H4 (cell line): ENCODE data around the gene CDH4. TPM values are rescaled to one million over a fixed set of nuclear protein-coding genes. Genes with fewer than 3 reads are reported as not detected.

Source experiments
- DNase-seq: peaks from one replicate; pipeline ENCODE4 v3.0.0-alpha.2; 2015; ENCODE audit warnings: low spot score
- total RNA-seq: library from RNA; depleted of rRNA; stranded (reverse); fragments of >200 nt; shearing (Covaris generic); gene quantifications from 2 replicates; pipeline ENCODE4 v1.2.3, GENCODE V29; 2014

Gene CDH4
- total RNA-seq, 1 experiment from 2014 or later = 0.14 TPM

DNA sequence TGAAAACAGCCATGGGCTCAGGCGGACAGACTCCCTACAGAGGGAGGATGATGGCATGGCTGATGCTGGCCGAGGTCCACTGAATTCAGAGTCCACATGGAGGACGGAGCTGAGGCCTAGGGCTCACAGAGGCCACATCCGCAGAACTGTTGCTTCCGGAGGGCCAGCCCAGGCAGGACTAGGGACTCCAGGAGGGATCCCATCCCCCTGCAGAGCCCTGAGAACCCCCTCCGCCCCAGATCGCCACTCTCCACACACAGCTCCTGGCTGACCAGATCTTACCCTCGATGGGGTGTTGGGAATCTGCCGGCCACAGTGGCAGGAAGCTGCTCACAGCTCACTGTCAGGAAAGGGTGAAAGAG lies 414.4 kb downstream of the CDH4 start:
- no peak for DNase-seq

DNA sequence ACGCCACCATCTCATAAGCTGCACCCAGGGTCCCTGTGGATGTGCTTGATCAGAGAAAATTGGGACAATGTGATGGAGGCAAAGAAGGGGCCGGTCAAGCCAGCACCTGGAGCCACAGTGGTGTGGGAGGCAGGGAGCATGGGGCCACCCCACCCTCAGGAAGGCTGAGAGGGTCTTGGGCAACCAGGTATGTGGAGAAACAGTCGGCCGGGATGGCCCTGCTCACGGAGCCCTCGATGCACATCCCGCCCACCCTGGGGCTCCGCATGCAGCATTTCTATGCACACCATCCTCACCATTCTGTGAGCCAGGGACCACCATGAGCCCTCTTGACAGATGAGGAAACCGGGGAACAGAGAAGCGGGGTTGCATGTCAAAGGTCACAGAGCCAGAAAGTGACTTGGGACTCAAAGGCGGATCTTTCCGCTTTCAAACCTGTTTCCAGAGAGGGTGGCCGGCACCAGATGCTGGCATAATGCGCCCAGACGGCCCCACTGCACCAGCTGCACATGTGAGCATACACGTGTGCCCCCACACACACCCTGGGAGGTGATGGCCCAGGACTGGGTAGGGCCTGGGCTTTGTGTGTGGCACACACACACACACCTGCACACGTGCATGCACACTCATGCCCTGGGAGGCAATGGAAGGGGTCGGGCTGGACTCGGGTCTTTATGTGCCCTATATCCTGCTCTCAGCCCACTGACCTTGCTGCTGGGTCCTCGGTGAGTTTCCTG lies 415.2 kb downstream of the CDH4 start:
- no peak for DNase-seq

DNA sequence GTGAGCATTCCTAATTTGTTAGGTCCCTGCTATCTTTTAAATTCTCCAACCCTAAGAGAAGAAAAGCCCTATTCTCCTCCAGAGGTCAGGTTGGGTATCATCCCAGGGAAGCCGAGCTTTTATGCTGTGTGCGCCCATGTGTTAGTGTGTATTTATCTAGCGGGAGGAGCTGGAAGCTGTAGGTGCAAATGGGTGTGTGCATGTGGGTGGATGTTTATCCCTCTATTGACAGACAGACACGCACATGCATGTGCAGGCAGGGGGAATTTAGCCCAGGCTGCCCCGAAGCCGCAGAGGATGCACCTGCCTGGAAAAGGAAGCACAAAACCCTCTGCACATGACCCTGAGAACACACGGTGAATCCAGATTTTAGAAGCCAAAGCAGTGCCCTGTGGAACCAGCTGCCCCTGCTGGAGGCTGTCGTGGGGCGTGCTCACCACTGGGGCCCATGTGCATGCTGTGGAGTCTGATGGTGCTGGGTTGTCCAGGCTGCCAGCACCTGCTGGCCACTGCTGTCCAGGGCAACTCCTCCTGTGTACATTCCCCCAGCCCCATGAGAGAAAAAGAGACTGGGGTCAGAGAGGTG lies 416.1 kb downstream of the CDH4 start:
- DNase-seq = no peak

DNA sequence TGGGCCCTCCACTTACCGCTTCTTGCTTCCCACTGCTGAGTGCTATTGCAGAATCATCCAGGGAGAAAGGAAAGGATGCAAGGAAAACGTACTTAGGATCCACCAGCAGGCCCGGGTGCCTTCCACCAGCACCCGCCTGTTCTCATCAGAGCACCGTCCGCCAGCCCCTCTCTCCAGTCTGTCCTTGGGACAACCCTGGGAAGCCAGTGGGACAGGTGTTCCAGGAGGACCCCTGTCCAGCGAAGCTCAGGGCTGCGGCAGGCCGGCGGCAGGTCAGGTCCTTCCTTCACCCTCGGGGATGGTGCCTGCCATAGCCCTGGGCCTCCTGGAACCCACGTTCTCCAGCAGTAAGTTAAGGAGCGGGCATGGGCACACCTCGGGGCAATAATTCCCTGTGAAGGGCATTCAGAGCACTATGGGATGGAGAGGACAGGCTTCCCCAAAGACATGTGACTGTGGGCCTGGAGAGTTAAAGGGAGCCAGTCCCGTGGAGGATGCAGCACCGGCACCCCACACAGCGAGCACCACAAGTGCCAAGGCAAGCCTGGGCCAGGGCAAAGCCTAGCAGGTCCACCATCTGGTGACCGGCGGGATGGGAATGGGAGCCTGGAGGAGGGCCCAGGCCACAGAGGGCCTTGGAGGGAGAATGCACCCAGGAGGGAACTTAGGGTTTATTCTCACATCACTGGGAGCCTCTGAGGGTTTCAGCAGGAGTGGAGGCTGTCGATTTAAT lies 416.9 kb downstream of the CDH4 start:
- no peak for DNase-seq

DNA sequence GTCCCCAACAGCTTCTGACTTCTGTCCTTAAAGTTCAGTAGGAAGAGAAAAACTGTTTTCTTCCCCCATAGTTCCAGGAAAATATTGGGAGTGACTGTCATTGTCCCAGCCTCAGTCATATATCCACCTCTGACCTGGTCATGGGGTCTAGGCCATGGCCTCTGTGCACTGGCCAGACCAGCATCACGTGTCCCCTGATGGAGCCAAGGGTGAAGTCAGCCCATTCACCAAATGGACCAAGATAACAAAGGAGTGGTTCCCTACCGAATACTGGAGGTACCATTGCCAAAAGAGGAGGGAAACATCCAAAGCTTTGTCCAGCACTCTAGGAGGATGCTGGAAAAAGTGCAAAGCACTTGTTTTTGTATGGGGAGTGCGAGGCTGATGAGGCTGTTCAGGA lies 418.2 kb downstream of the CDH4 start:
- DNase-seq = no peak

DNA sequence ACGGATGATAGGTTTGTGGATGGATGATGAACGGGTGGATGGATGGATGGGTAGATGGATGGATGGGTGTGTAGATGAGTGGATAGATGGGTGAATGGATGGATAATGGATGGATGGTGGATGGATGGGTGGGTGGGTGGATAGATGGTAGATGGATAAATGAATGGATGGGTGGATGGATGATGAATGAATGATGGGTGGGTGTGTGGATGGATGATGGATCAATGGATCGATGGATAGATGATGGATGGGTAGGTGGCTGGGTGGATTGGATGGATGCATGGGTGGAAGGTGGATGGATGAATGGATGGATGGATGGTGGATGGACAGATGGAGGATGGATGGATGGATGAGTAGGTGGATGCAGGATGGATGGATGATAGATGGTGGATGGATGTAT lies 419.5 kb downstream of the CDH4 start:
- DNase-seq = no peak

DNA sequence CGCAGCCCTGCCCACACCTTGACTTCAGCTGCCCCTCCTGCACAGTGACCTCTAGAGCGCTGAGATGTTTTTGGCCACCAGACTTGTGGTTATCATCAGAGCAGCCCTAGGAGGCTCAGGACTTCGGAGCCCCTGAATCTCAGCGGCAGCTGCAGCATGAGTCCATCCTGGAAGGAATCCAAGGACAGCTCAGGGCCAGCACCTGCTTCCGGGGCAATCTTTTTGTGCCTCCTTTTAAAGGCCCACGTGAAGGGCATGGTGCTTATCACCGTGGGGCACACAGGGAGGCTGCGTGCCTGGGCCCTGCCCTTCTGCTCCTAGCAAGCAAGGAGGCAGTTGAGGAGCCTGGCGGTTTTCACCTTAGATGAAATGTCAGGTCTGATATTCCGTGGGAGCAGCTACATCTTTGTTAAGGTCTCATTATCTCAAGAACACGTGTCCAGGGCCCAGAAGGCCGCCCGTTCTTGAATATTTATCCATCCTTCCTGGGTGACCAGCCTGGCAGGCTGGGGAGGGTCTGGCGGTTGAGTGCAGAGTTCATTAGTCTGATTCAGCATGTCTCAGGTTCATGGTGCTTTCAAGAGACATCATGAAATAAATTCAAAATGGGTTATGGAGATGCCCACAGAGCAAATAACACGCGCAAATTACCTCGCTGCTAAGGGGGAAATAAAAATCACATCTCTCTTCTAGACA lies 421.2 kb downstream of the CDH4 start:
- no peak for DNase-seq

DNA sequence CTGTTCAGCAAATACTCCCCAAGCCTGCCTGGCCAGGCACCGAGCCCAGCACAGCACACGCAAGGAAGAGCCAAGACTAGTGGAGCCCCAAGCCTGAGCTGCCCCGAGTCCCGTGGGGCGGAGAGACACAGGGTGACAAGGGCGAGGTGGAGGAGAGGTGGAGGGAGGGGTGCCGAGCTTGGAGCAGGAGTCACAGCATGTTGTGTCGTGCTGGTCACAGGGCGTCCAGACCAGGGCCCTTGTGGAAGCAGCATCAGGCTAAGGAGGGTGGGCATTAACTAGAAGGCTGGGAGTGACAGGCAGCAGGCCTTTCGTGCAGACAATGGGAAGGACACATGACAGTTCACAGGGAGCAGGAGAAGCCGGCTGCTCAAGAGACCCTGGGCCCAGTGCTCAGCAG lies 422.1 kb downstream of the CDH4 start:
- no peak for DNase-seq

DNA sequence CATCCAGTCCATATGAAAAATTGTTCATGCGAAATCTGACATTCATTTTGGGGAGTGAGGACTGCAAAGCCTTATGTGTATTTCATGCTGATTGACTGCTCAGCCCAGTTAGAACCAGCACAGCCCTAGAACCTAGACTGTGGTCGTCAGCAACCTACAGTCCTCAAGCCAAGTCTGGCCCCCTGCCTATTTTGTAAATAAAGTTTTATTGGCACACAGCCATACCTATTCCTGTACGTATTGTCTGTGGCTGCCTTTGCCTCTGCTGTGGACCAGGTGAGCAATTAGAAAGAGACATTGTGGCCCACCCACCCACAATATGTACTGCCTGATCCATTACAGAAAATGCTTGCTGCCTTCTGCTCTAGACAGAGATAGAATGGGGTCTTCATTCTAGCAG lies 422.6 kb downstream of the CDH4 start:
- no peak for DNase-seq

DNA sequence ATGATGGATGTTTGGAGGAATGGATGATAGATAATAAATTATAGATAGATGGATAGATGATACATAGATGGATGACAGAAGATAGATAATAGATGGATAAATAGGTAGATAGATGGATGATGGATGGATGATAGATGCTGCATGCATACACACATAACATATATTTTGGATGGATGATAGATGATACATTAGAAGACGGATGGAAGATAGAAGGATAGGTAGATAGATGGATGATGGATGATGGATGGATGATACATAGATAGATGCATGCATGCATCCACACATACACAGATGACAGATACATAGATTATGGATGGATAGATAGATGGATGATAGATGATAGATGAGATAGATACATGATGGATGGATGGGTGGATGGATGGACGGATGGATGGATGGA lies 425.9 kb downstream of the CDH4 start:
- no peak for DNase-seq

DNA sequence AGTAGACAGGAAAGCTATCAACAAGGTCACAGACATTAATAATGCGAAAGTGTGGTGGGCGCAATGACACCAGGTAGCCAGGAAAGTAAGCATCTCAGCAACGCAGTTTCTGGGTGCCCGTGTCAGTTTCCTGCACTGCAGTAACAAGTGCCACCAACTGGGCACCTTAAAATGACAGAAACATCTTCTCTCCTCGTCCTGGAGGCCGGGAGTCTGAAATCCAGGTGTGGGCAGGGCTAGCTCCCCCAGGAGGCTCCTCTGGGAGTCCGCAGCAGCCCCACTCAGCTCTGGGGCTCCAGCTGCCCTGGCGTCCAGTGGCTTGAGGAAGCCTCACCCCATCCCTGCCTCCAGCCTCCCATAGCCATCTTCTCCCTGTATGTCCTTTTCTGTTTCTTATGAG lies 426.4 kb downstream of the CDH4 start:
- DNase-seq = no peak

DNA sequence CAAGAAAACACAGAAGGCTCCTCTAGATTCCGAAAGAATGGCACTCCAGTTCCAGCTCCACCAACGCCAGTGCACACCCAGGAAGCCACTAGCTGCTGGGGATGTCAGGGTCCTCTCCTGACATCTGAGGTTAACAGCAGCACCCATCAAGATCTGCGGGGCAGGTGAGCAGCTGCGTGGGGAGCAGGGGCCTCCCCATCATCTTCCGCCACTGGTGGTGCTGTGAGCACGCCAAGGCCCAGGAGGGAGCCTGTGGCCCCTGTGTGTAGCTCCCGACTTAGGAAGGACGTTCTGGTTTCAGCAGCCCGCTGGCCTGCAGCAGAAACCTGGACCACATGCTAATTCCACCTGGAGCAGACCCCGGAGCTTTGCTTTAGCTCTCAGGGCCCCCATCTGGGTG lies 427.4 kb downstream of the CDH4 start:
- no peak for DNase-seq

DNA sequence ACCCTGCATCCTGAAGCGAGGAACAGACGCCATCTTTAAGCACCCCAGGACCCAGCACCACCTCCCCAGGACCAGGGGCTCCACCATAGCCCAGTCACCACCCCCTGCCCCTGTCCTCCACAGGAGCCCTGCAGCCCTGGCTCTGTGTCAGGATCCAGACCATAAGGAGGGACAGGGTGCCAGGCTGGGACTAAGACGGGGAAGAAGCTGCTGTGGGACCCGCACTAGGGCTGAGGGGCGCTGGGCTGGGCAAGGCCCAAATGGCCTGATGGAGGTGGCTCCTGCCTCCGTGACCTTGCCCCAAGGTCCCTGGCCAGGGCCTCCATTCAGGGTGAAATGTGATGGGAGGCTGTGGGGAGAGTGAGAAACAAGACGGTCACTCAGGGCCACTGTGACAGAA lies 428.0 kb downstream of the CDH4 start:
- no peak for DNase-seq

DNA sequence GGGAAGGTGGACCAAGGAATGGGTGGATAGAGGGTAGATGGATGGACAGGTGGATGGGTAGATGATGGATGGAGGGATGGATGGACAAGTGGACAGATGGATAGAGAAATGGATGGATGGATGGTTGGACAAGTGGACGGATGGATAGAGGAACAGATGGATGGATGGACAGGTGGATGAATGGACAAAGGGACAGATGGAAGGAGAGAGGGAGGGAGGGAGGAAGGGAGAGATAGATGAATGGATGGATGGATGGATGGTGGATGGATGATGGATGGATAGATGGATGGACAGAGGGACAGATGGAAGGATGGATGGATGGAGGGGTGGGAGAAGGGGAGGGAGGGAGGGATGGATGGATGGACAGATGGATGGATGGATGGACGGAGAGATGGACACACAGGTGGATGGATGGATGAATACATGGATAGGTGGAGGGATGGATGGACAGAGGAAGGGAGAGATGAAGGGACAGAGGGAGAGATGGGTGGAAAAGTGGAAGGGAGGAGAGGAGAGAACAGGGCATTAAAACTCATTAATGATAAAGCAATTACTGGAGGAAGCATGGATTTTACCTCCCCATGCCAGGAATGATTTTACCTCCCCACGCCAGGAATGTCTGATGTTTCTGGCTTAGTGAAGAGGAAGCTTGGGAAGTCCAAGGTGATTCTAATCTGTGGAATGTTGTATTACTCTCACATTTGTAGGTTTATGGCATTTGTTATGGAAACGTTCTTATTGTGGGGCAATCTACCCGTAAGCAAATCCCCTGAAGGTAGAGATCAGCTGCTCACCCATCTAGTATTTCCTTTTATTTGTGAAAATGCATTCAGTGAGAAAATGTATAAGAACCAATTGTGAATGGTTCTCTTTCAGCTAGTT lies 430.3 kb downstream of the CDH4 start:
- no peak for DNase-seq

DNA sequence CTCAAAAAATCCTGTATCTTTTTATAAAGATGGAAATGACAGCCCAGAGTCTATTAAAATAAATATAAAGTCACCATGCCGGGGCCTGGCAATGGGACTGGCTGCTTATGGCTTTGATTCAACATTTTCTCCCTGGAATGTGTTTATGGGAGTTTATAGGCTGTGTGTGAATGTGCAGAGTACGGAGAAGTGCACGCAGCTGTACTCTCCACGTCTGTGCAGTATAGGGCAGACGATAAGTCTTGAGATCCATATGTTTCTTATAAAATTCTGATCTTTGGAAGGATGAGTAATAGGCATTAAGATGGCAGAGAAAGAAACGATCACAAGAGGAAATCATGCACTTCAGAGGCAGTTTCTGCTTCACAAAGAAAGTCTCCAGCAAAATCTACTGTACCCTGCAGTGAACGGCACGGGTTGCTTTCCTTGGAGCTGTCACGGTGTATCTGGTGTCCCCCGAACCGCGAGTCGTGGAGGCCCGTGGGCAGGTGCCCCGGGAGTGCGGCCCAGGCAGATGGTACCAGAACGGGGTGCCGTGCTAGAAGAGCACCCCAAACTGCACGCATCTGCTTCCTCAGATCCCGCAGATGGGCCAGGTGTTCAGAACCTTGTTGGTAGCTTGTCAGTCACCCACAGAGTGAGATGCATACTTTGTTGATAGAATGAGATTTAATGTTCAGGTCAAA lies 431.1 kb downstream of the CDH4 start:
- no peak for DNase-seq

DNA sequence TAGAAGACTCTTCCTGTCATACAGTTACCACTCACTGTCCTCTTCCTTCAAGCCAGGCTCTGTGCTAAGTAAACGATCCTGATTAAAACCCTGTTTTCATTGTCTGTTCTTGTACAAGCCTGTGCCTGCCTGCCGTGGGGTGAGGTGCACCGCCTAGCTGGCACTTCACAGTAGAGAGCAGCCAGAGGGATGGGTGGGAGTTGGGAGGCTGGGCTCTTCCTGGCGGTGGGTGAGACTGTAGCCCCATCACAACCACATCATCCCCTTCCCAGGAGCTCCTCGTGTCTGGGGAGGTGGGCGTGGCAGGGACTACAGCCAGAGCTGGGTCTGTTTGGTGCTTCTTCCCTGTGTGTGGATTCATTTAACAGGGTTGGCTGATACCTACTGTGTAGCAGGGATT lies 431.7 kb downstream of the CDH4 start:
- no peak for DNase-seq

DNA sequence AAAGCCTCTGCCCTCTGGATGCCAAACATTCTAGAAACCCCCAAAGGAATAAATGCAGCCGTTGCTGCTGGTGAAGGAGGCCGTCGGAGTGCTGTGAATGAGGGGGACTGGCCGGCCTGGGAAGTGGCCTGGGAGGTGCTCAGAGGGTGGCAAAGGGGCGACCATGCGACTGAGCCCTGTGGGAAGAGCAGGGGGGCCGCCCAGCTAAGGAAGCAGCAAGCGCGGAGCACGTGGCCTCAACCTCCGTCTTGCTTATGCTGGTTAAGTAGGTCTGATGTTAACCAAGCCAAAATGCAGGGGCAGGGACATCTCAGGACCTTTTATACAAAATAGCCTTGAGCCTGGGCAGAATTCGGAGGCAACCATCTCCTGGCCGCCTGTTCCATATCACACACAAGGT lies 432.1 kb downstream of the CDH4 start:
- no peak for DNase-seq

DNA sequence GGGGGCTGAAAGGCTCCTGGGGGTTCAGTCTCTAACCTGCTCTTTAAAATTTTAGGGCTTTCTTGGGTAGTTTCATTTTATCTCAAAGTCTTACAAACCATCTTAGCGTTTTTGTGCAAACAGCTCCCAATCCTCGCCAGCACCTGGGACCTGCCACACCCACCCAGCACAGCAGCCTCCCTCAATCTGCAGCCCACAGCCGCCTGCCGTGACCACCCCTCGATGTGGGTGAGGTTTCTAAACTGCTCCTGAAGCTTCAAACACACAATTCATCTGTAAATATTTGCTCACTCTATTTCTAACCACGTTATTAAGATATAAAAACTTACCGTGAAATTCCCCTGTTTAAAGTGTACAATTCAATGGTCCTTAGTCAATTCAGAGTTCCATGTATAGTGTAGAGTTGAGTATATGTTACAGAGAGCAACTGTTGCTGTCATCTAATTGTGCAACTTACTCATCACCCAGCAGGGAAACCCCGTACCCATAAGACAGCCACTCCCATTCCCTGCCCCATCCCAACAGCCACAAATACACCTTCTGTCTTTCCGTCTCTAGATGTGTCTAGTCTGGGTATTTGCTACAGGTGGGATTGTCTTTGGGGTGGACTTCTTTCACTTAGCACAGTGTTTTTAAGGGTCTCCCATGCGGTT lies 432.6 kb downstream of the CDH4 start:
- no peak for DNase-seq

DNA sequence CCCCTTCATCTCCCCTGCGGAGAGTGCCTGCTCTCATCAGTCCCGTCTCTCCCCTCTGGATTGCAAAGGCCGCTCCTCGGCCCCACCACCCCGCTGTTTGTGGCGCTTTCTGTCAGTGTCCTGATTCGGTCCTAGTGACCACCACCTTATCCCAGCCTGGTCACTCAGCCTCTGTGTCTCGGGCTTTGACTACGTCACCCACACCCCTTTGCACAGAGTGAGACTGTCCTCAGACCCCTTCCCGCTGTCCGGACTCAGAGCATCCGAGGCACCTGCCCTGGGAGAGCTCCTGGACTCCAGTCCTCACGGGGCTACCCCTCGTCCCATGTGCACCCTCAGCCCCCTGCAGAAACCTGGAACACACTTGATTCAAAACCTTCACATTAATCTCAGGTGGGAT lies 433.4 kb downstream of the CDH4 start:
- no peak for DNase-seq
